ENCODE data around the gene LIG1. TPM values are rescaled to one million over a fixed set of nuclear protein-coding genes. Genes with fewer than 3 reads are reported as not detected.

The LIG1 gene
- total and polyA plus RNA-seq, 10 donors = 26.5 to 68.4 (median 36.5) TPM

GRCh38 chr19:48117515-48118130, 52.5 kb downstream of the LIG1 start:
- Histone ChIP-seq H3K4me1 (peaks cover 5 to 27% (median 21%) of the 10 kb centered on the region in 6 donors), H3K4me3 (peak overlapping the region in 2 of 8 donors; percentile 6 to 39), H3K36me3 (peaks cover 0 to 86% (median 3%) of the 10 kb centered on the region in 6 donors), H3K9me3 (peaks cover 0 to 7% (median 0%) of the 10 kb centered on the region in 8 donors), H3K27me3 (replicated peaks in 1 of 7) (no peaks in the 10 kb centered on the region), H3K27ac (peak overlapping the region; percentile 30 to 73 (median 64))
- TF ChIP-seq POLR2A (IDR thresholded peaks at IDR 0.05) (no peak), CTCF (IDR thresholded peaks at IDR 0.05 in 8 of 11, conservative IDR thresholded peaks at IDR 0.05 in 3 of 11) (peak in 3 of 11 experiments; percentile 12 to 17 (median 12)), POLR2AphosphoS5 (IDR thresholded peaks at IDR 0.05) (peak in 2 of 3 donors; percentile 40 to 41)
- no peak for DNase-seq
- intact Hi-C loops (cut with DNase I; ENCODE audit: low total_unique reads) = no loop called here
- 62 to 82% (median 76%) methylated on average over 12 of the region's 12 CpGs for WGBS, 5 donors

DNA sequence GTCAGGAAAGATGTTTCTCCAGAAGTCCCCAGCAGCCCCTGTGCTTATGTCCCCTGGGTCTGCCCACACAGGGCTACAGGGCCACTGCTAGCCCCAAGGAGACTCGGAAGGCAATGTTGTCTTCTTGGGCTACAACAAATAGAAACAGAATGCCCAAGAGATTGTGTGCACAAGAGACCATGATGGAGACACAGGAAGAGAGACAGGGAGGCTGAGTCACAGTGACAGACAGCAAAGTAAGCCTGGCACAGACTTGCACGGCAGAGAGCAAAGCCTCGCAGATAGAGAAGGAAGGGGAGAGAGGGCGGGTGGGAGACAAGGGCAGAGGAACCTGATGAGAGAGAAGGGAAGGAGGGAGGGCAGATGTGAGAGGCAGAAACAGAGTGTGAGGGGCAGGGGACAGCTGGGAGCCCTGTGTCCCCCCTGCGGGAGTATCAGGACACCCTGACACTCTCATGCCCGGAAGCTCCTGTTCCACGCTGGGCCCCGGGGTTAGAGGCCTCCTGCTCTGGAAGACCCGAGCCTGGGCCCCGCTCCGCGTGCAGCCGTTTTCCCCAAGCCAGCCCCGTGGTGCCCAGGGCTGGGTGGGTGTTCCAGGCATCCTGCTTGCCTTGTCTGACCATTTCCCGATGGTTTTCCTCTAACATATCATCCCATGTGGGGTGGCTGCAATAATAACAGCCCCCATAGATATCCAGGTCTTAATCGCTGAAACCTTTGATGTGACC, 56.8 kb downstream of the LIG1 start:
- intact Hi-C loops (cut with DNase I; ENCODE audit: low total_unique reads) = no loop called here
- no peak for DNase-seq
- WGBS, 5 donors = 85 to 90% (median 88%) methylated on average over 16 of the region's 16 CpGs
- Histone ChIP-seq H3K9me3 (no peaks in the 10 kb centered on the region), H3K27ac (no peak overlapping the region), H3K4me1 (peaks cover 5 to 43% (median 29%) of the 10 kb centered on the region in 6 donors), H3K36me3 (peaks cover 0 to 43% (median 0%) of the 10 kb centered on the region in 6 donors), H3K4me3 (no peak overlapping the region), H3K27me3 (replicated peaks in 1 of 7) (no peaks in the 10 kb centered on the region)
- TF ChIP-seq CTCF (IDR thresholded peaks at IDR 0.05 in 8 of 11, conservative IDR thresholded peaks at IDR 0.05 in 3 of 11) (no peak), POLR2AphosphoS5 (IDR thresholded peaks at IDR 0.05) (no peak)

GRCh38 chr19:48111280-48111679, 58.9 kb downstream of the LIG1 start:
- Histone ChIP-seq H3K27me3 (replicated peaks in 1 of 7) (no peaks in the 10 kb centered on the region), H3K4me1 (peaks cover 12 to 46% (median 35%) of the 10 kb centered on the region in 6 donors), H3K27ac (peak overlapping the region; percentile 89 to 97 (median 92)), H3K9me3 (no peaks in the 10 kb centered on the region), H3K4me3 (peak overlapping the region in 2 of 8 donors; percentile 50 to 70), H3K36me3 (peaks cover 0 to 22% (median 0%) of the 10 kb centered on the region in 6 donors)
- TF ChIP-seq POLR2AphosphoS5 (IDR thresholded peaks at IDR 0.05) = no peak
- TF ChIP-seq CTCF (IDR thresholded peaks at IDR 0.05 in 8 of 11, conservative IDR thresholded peaks at IDR 0.05 in 3 of 11) = no peak
- no peak for TF ChIP-seq POLR2A (IDR thresholded peaks at IDR 0.05)
- no peak for DNase-seq
- 74 to 83% (median 78%) methylated on average over 7 of the region's 7 CpGs for WGBS, 5 donors
- intact Hi-C loops (cut with DNase I; ENCODE audit: low total_unique reads) = no loop called here
